Transverse colon (tissue), 4 donors: ENCODE data around the gene TMEM143.

Experiments
- POLR2A ChIP-seq: fragments of 450-650 bp; IDR thresholded peaks from one replicate; pipeline ENCODE4 v1.6.1; 2016; ENCODE audit warnings: antibody characterized with exemption, mild to moderate bottlenecking, moderate library complexity
- POLR2AphosphoS5 ChIP-seq, 3 donors: sonication (generic); formaldehyde crosslinking; IDR thresholded peaks; one replicate each; pipeline ENCODE4 v1.6.1; 2016; ENCODE audit warnings: antibody characterized with exemption in 3 of 3
- TF ChIP-seq, protein P1 (sequence below), 5 experiments: fragments of 200-600 bp in 3 of 5; fragments of 450-650 bp in 2 of 5; sonication (generic) in 3 of 5; IDR thresholded peaks; 1 replicate in 2 of 5; 2 replicates in 3 of 5; pipeline ENCODE4 v1.5.1; 2016 to 2017; ENCODE audit warnings: antibody characterized with exemption in 5 of 5, inconsistent platforms in 3 of 5, mild to moderate bottlenecking in 2 of 5, moderate library complexity in 1 of 5

DNA sequence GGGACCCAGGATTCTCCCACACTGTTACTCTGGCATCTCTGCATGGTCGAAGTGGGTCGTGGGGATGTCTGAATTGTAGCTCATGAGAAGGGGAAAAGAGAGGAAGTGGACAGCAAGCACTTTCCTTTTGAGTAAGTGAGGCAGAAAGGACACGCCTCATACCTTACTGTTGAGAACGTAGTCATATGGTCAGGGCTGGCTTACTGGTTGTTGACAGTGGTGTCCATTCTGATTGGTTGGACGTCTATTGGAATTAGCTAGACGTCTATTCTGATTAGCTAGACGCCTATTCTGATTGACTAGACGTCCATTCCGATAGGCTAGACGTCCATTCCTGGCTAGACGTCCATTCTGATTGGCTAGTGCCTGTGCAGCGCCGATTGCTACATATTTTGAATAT lies 42.1 kb upstream of the TMEM143 start:
- no peak for TF ChIP-seq POLR2AphosphoS5 (IDR thresholded peaks at IDR 0.05)
- TF ChIP-seq, protein P1, sequence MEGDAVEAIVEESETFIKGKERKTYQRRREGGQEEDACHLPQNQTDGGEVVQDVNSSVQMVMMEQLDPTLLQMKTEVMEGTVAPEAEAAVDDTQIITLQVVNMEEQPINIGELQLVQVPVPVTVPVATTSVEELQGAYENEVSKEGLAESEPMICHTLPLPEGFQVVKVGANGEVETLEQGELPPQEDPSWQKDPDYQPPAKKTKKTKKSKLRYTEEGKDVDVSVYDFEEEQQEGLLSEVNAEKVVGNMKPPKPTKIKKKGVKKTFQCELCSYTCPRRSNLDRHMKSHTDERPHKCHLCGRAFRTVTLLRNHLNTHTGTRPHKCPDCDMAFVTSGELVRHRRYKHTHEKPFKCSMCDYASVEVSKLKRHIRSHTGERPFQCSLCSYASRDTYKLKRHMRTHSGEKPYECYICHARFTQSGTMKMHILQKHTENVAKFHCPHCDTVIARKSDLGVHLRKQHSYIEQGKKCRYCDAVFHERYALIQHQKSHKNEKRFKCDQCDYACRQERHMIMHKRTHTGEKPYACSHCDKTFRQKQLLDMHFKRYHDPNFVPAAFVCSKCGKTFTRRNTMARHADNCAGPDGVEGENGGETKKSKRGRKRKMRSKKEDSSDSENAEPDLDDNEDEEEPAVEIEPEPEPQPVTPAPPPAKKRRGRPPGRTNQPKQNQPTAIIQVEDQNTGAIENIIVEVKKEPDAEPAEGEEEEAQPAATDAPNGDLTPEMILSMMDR (IDR thresholded peaks at IDR 0.05), result no peak
- TF ChIP-seq POLR2A, result no peak
